Left kidney (tissue), 2 donors: Measurements from ENCODE around the gene SLC35E3. TPM values are rescaled to one million over a fixed set of nuclear protein-coding genes. Genes with fewer than 3 reads are reported as not detected.
"Not testable (repeated sequence)": the region's sequence is repeated elsewhere in the genome, so short reads cannot be mapped to it uniquely, and the experiment has no call there.

ENCODE experiments used
- DNase-seq: peaks from one replicate; pipeline ENCODE4 v3.0.0-alpha.2; 2013
- polyA plus RNA-seq: library from polyadenylated mRNA; unstranded; fragments of 120-200 nt; gene quantifications from one replicate; pipeline ENCODE4 v1.2.1, GENCODE V29; 2013; ENCODE audit not compliant: insufficient read length

The SLC35E3 gene
- polyA plus RNA-seq, 1 donor, result 23.0 TPM

GRCh38 chr12:68812553-68813241, 66.7 kb downstream of the SLC35E3 start:
- DNase-seq, result no peak

GRCh38 chr12:68813242-68813593, 67.2 kb downstream of the SLC35E3 start:
- DNase-seq, result no peak

GRCh38 chr12:68814490-68815231, 68.7 kb downstream of the SLC35E3 start:
- DNase-seq, result no peak

DNA sequence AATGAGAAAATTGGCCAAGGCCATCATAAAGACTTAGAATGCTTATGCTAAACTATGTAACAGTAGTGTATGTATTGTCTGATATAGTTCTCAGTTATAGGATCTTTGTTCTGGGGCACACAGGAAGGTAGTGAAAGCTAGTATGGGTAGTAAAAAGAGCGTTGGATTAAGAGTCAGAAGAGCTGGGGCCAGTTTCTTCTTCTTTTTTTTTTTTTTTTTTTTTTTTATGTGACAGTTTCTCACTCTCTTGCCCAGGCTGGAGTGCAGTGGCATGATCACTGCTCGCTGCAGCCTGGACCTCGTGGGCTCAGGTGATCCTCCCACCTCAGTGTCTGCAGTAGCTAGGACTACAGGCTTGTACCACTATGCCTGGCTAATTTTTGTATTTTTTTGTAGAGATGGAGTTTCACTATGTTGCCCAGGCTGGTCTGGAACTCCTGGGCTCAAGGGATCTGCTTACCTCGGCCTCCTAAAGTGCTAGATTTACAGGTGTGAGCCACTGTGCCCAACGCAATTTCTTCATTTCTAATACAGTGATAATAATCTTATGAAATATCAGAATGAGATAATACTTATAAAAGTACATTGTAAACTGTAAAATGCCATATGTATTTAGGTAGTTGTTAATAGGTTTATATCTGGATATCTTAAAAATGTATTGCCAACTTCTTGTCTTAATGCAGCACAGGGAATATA, 69.4 kb downstream of the SLC35E3 start:
- DNase-seq, result no peak

DNA sequence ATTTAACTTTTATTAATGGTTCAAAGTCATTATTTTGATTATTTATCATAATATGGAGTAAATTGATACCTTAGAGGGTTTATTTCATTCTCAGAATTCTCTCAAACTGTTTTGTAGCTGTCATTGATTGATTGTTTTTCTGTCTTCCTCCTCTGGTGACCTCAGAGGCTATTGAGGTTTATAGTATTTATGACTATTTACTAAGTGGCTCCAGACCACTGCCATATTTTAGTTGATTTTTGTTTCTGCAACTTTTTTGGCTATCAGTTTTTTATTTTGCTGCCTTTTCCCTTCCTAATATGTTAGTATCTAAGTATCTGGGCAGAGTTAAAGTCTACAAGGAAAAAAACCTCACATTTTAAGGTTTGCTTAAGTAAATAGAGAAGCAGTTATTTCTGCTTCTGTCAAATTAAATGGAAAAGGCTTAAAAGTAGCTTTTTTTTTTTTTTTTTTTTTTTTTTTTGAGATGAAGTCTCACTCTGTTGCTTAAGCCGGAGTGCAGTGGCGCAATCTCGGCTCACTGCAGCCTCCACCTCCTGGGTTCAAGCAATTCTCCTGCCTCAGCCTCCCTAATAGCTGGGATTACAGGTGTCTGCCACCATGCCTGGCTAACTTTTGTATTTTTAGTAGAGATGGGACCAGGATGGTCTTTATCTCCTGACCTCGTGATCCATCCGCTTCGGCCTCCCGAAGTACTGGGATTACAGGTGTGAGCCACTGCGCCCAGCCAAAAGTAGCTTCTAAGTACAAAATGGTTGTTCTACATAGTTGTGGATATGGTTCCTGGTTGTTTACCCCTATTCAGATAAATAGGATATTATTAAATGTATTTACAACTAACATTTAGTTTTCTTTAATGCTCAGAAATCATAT, 70.2 kb downstream of the SLC35E3 start:
- DNase-seq, result no peak

DNA sequence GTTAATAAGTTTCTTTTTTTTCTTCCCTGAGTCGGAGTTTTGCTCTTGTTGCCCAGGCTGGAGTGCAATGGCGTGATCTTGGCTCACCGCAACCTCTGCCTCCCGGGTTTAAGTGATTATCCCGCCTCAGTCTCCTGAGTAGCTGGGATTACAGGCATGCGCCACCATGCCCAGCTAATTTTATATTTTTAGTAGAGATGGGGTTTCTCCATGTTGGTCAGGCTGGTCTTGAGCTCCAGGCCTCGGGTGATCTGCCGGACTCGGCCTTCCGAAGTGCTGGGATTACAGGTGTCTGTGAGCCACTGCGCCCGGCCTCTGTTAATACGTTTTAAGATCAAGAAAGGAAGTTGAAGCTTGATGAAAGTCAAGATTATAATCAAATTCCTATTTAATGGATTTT, 73.5 kb downstream of the SLC35E3 start:
- not testable (repeated sequence) for DNase-seq

- no peak for DNase-seq
Measured at GRCh38 chr12:68821357-68822188, 75.6 kb downstream of the SLC35E3 start.

DNA sequence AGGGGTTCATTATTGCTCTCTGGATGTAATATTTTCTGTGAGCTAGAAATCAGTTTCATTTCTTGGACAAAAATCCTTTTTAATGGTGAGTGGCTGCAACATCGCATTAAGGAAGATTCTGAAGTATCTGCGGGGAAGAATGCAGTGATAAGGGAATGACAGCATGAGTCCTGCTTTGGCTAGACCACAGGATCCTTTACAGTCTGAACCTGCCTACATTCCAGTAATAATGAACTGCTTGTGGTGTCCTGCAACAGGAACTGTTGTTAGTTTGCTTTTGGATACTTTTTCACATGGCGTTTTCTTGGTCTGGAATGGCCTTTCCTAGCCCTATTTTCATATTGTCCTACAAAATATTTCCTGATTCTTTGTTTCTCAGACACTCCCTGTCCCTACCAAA, 77.7 kb downstream of the SLC35E3 start:
- DNase-seq, result no peak

DNA sequence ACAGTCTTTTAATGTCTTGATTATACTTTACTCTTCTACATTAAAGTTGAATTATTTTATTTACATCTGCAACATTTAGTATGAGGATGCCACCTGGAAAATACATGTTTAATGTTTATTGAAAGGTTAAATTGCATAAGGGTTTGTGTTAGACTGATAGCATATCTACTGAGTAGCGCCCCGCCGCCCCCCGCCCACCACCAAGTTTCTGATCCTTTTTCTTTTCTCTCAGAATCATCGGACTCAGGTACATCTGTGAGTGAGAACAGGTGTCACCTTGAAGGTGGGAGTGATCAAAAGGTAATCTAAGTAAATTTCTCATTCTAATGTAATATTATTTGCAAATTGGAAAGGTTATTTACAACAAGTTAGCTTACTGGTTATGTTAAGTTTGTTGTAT, 78.2 kb downstream of the SLC35E3 start:
- DNase-seq, result no peak

DNA sequence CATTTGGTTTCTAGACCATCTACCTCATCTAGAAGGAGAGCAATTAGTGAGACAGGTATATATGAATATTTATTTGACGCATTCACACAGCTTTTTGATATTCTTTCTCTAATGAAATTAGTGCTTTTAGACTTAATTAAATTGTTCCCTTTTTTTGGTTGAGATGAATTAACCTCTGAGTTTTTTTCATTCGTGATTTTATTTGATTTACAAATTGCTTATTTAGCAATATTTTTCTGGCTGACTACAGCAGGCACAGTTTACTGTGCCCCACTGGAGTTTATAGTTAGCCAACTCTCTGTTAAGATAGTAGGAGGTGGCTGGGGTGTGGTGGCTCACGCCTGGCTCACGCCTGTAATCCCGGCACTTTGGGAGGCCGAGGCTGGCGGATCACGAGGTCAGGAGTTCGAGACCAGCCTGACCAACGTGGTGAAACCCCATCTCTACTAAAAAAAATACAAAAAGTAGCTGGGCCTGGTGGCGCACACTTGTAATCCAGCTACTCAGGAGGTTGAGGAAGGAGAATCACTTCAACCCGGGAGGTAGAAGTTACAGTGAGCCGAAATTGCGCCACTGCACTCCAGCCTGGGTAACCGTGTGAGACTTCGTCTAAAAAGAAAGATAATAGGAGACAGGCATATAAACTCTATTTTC, 78.7 kb downstream of the SLC35E3 start:
- no peak for DNase-seq

DNA sequence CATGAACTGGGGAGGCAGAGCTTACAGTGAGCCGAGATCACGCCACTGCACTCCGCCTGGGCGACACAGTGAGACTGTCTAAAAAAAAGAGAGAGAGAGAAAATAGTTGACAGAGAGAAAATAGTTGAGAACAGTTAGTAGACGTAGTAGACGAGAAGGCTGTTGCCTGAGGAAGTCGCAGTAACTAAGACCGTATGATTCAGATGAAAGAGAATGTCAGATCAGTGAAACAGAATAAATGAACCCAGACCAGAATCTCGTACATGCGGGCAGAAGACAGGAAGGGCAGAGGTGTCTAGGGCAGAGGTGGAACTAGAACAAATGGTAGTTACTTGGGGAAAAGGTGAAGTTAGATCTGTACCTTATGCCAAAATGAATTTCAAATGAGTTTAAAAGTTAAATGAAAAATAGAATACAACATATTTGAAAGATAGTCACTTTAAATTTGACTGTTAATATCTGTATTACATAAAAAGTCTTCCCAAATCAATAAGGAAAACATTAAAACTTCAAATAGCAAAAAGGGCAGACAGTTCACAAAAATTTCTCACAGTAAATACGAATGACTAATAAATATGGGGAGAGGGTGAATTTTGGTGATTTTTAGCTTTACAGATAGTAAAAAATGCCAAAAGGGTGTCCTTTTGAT, 79.7 kb downstream of the SLC35E3 start:
- DNase-seq, result no peak

DNA sequence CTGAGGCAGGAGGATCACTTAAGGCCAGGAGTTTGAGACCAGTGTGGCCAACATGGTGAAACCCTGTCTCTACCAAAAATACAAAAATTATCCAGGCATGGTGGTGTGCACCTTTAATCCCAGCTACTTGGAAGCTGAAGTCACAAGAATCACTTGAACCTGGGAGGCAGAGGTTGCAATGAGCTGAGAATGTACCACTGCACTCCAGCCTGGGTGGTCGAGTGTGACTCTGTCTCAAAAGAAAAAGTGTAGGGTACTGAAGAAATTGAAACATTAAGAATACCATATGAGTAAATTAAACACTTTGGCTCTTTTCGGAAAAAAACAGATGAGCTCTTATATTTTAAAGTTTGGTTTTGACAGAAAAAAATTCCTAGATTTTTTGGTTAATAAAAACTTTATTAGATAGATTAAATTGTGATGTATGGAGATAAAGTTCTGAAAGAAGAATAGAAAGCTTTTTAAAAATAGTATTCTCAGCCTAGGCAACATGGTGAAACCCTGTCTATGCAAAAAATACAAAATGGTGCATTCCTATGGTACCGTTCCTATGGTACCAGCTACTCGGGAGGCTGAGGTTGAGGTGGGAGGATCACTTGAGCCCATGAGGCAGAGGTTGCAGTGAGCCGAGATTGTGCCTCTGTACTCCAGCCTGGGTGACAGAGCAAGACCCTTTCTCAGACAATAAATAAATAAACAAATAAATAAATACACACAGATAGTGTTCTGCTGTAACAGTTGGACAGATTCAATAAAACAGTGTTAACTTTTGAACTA, 82.1 kb downstream of the SLC35E3 start:
- no peak for DNase-seq

GRCh38 chr12:68828672-68829068, 82.7 kb downstream of the SLC35E3 start:
- DNase-seq, result no peak

Other genes starting within 250 kb of the SLC35E3 start
- 187 TPM for gene RAP1B, start 135.3 kb upstream of the SLC35E3 start, polyA plus RNA-seq
- gene NUP107, start 59.2 kb upstream of the SLC35E3 start, polyA plus RNA-seq, result 96.6 TPM
- gene MDM2, start 62.0 kb downstream of the SLC35E3 start, polyA plus RNA-seq, result 80.4 TPM
- gene CPM, start 187.0 kb downstream of the SLC35E3 start, polyA plus RNA-seq, result 27.3 TPM